Esophagus squamous epithelium (tissue), 4 donors: ENCODE results near the gene LRRN1.

Source experiments
- POLR2A ChIP-seq, 4 donors: fragments of 450-650 bp; IDR thresholded peaks; one replicate each; pipeline ENCODE4 v1.6.1; 2017; ENCODE audit warnings: antibody characterized with exemption in 4 of 4, mild to moderate bottlenecking in 4 of 4, moderate library complexity in 3 of 4
- TF ChIP-seq, protein P1 (sequence below), 6 experiments: fragments of 450-650 bp in 4 of 6; fragments of 200-600 bp in 2 of 6; sonication (generic) in 2 of 6; IDR thresholded peaks; one replicate each; pipeline ENCODE4 v1.5.1; 2016 to 2019; ENCODE audit warnings: antibody characterized with exemption in 6 of 6, mild to moderate bottlenecking in 4 of 6, moderate library complexity in 4 of 6

DNA sequence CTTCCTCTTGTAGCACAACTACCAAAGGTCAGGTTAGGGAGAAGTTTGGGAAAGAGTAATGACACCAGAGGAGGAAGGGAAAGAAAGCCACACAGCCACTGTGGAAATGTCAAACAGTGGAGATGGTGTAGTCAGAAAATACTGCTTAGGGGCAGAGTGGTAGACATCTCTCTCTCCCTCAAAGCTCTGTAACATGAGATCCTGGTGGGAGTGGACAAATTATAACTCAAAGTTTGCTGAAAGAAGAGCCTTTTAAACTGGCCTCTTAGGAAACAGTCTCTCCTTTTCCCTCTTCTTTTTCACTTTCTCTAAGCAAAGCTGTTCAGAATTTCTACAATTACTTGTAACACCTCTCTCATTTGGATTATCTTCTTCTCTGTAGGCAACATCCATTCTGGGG is 55.8 kb downstream of the LRRN1 start:
- TF ChIP-seq, protein P1, sequence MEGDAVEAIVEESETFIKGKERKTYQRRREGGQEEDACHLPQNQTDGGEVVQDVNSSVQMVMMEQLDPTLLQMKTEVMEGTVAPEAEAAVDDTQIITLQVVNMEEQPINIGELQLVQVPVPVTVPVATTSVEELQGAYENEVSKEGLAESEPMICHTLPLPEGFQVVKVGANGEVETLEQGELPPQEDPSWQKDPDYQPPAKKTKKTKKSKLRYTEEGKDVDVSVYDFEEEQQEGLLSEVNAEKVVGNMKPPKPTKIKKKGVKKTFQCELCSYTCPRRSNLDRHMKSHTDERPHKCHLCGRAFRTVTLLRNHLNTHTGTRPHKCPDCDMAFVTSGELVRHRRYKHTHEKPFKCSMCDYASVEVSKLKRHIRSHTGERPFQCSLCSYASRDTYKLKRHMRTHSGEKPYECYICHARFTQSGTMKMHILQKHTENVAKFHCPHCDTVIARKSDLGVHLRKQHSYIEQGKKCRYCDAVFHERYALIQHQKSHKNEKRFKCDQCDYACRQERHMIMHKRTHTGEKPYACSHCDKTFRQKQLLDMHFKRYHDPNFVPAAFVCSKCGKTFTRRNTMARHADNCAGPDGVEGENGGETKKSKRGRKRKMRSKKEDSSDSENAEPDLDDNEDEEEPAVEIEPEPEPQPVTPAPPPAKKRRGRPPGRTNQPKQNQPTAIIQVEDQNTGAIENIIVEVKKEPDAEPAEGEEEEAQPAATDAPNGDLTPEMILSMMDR (IDR thresholded peaks at IDR 0.05): no peak
- no peak for TF ChIP-seq POLR2A (IDR thresholded peaks at IDR 0.05)
